Liver (tissue), 9 donors: ENCODE results near the gene TIMM29. TPM values are rescaled to one million over a fixed set of nuclear protein-coding genes. Genes with fewer than 3 reads are reported as not detected.

Experiments
- DNase-seq: peaks from one replicate; pipeline ENCODE4 v3.0.0-alpha.2; 2017; ENCODE audit warnings: low spot score
- H3K27ac ChIP-seq, 2 donors: one replicate each; pipeline ENCODE4 v1.7.0; 2013; ENCODE audit warnings: inconsistent platforms in 2 of 2, low read length in 2 of 2, control low read depth in 1 of 2, low read depth in 1 of 2, mild to moderate bottlenecking in 1 of 2
- H3K27me3 ChIP-seq, 4 donors: one replicate each; pipeline versions ENCODE4 v1.6.1 to v1.7.0; 2013; ENCODE audit warnings: low read length in 3 of 4, inconsistent platforms in 1 of 4, mild to moderate bottlenecking in 1 of 4, moderate library complexity in 1 of 4; ENCODE audit not compliant: control insufficient read depth in 4 of 4, insufficient read depth in 4 of 4
- H3K36me3 ChIP-seq, 4 donors: one replicate each; pipeline versions ENCODE4 v1.6.1 to v1.7.0; 2013; ENCODE audit warnings: low read length in 3 of 4, mild to moderate bottlenecking in 3 of 4, low read depth in 1 of 4, moderate library complexity in 1 of 4; ENCODE audit not compliant: control insufficient read depth in 4 of 4, insufficient read depth in 3 of 4
- H3K4me1 ChIP-seq, 4 donors: one replicate each; pipeline versions ENCODE4 v1.6.1 to v1.7.0; 2013; ENCODE audit warnings: low read length in 3 of 4, mild to moderate bottlenecking in 3 of 4, moderate library complexity in 1 of 4; ENCODE audit not compliant: control insufficient read depth in 4 of 4, insufficient read depth in 4 of 4
- H3K4me3 ChIP-seq, 3 donors: one replicate each; pipeline versions ENCODE4 v1.6.1 to v1.7.0; 2013; ENCODE audit warnings: low read length in 3 of 3, control low read depth in 1 of 3, low read depth in 1 of 3, mild to moderate bottlenecking in 1 of 3
- H3K9ac ChIP-seq, 2 donors: one replicate each; pipeline ENCODE4 v1.7.0; 2013; ENCODE audit warnings: low read length in 2 of 2, mild to moderate bottlenecking in 2 of 2, moderate library complexity in 2 of 2, control low read depth in 1 of 2, low read depth in 1 of 2
- H3K9me3 ChIP-seq, 4 donors: one replicate each; pipeline versions ENCODE4 v1.6.1 to v1.7.0; 2013; ENCODE audit warnings: low read length in 3 of 4; ENCODE audit not compliant: control insufficient read depth in 4 of 4
- EGR1 ChIP-seq, 2 donors: IDR thresholded peaks; 2 replicates each; pipeline ENCODE4 v1.6.1; 2016 to 2018; ENCODE audit warnings: antibody characterized with exemption in 2 of 2, low read depth in 2 of 2
- FOXA1 ChIP-seq: IDR thresholded peaks from 2 replicates; pipeline ENCODE4 v1.6.1; 2016; ENCODE audit warnings: antibody characterized with exemption
- FOXA2 ChIP-seq: IDR thresholded peaks from 2 replicates; pipeline ENCODE4 v1.6.1; 2016; ENCODE audit warnings: antibody characterized with exemption
- GABPA ChIP-seq, 2 donors: IDR thresholded peaks in 1 of 2; conservative IDR thresholded peaks in 1 of 2; 2 replicates each; pipeline ENCODE4 v1.6.1; 2016; ENCODE audit warnings: antibody characterized with exemption in 2 of 2, mild to moderate bottlenecking in 1 of 2, moderate library complexity in 1 of 2
- HNF4A ChIP-seq, 2 donors: conservative IDR thresholded peaks; 2 replicates each; pipeline ENCODE4 v1.6.1; 2016; ENCODE audit warnings: antibody characterized with exemption in 2 of 2, mild to moderate bottlenecking in 2 of 2
- HNF4G ChIP-seq: IDR thresholded peaks from 2 replicates; pipeline ENCODE4 v1.6.1; 2016; ENCODE audit warnings: antibody characterized with exemption
- JUND ChIP-seq, 2 donors: IDR thresholded peaks; 2 replicates each; pipeline ENCODE4 v1.6.1; 2016; ENCODE audit warnings: antibody characterized with exemption in 2 of 2
- NR2F2 ChIP-seq: IDR thresholded peaks from 2 replicates; pipeline ENCODE4 v1.6.1; 2016; ENCODE audit warnings: antibody characterized with exemption
- RAD21 ChIP-seq, 2 donors: IDR thresholded peaks; 2 replicates each; pipeline ENCODE4 v1.6.1; 2016; ENCODE audit warnings: antibody characterized with exemption in 2 of 2, mild to moderate bottlenecking in 2 of 2
- RXRA ChIP-seq, 2 donors: IDR thresholded peaks; 2 replicates each; pipeline ENCODE4 v1.6.1; 2017 to 2018; ENCODE audit warnings: antibody characterized with exemption in 2 of 2, mild to moderate bottlenecking in 1 of 2
- TAF1 ChIP-seq: conservative IDR thresholded peaks from 2 replicates; pipeline ENCODE4 v1.6.1; 2016; ENCODE audit warnings: antibody characterized with exemption, mild to moderate bottlenecking
- YY1 ChIP-seq: IDR thresholded peaks from 2 replicates; pipeline ENCODE4 v1.6.1; 2016; ENCODE audit warnings: antibody characterized with exemption, mild to moderate bottlenecking
- ZBTB33 ChIP-seq: IDR thresholded peaks from 2 replicates; pipeline ENCODE4 v1.6.1; 2016; ENCODE audit warnings: antibody characterized with exemption
- whole genome bisulfite sequencing: extraction: QIAGEN DNeasy Blood & Tissue Kit; methylation state at CpG from one replicate; pipeline ENCODE4 v1.1.7; 2013; 5-methylcytosine and 5-hydroxymethylcytosine counted together
- polyA plus RNA-seq, 2 donors: library from polyadenylated mRNA; stranded (reverse) in 1 of 2; unstranded in 1 of 2; fragments of 200-250 nt in 1 of 2; fragments of >200 nt in 1 of 2; fragmentation: Nextera tagmentation in 1 of 2; extraction: Ambion mirVana in 1 of 2; gene quantifications; one replicate each; pipeline versions ENCODE4 v1.2.1 to v1.2.3, GENCODE V29; 2013 to 2015
- total RNA-seq, 2 donors: library from RNA; depleted of rRNA; stranded (reverse); fragments of >200 nt; gene quantifications; one replicate each; pipeline ENCODE4 v1.2.3, GENCODE V29; 2014
- TF ChIP-seq, protein P1 (sequence below): fragments of 150-350 bp; IDR thresholded peaks from 2 replicates; pipeline ENCODE4 v1.5.1; 2017; ENCODE audit warnings: improper control_type of control experiment, low read depth, low read length; ENCODE audit not compliant: missing input control
- TF ChIP-seq, protein P2 (sequence below): IDR thresholded peaks from 2 replicates; pipeline ENCODE4 v1.6.1; 2016; ENCODE audit warnings: antibody characterized with exemption, mild to moderate bottlenecking
- TF ChIP-seq, protein P3 (sequence below): IDR thresholded peaks from 2 replicates; pipeline ENCODE4 v1.6.1; 2016; ENCODE audit warnings: antibody characterized with exemption
- TF ChIP-seq, protein P4 (sequence below): IDR thresholded peaks from 2 replicates; pipeline ENCODE4 v1.6.1; 2016; ENCODE audit warnings: antibody characterized with exemption
- donor health status: healthy.
- donor health status: healthy.
- donor health status: healthy.
- donor health status: healthy.
- donor health status: healthy.

TIMM29 gene
- total and polyA plus RNA-seq, 4 donors, result 9.4 to 25.2 (median 14.6) TPM

DNA sequence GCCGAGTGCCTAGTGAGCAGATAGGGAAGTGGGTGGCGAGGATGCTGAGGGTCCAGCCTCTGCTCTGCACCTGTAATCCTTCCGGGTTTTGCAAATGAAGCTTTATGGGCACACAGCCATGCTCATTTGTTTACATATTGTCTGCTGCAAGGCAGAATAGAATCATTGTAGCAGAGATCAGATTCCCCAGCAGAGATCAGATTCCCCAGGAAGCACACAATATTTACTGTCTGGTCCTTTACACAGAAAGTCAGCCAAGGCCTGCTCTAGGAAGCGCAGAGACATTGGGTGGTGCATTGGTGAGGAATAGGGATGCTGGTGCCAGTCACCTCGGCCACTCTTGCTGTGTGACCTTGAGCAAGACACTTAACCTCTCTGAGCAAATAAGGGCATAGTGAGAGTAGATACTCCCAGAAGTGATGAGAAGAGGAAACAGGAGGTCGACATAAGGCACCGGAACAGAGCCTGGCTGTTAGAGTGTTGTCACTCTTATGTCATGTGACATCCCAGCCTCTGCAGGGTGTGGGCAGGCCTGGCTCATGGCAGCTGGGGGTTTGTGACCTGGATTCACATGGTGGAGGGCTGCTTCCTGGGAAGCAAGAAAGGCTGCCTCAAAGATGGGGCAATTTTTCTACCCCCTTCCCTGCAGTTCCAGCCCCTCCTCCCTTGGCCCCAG is 31.6 kb upstream of the TIMM29 start:
- WGBS, result 33% methylated on average over 7 of the region's 7 CpGs

More for the DNA sequence above, 31.6 kb upstream of the TIMM29 start:
- Histone ChIP-seq H3K9ac (no peak overlapping the region), H3K27ac (no peak overlapping the region), H3K27me3 (no peaks in the 10 kb centered on the region), H3K9me3 (no peaks in the 10 kb centered on the region), H3K4me1 (peaks cover 7 to 23% (median 16%) of the 10 kb centered on the region in 4 donors), H3K4me3 (no peak overlapping the region), H3K36me3 (peaks cover 0 to 1% (median 0%) of the 10 kb centered on the region in 4 donors)
- no peak for TF ChIP-seq NR2F2
- TF ChIP-seq, protein P1, sequence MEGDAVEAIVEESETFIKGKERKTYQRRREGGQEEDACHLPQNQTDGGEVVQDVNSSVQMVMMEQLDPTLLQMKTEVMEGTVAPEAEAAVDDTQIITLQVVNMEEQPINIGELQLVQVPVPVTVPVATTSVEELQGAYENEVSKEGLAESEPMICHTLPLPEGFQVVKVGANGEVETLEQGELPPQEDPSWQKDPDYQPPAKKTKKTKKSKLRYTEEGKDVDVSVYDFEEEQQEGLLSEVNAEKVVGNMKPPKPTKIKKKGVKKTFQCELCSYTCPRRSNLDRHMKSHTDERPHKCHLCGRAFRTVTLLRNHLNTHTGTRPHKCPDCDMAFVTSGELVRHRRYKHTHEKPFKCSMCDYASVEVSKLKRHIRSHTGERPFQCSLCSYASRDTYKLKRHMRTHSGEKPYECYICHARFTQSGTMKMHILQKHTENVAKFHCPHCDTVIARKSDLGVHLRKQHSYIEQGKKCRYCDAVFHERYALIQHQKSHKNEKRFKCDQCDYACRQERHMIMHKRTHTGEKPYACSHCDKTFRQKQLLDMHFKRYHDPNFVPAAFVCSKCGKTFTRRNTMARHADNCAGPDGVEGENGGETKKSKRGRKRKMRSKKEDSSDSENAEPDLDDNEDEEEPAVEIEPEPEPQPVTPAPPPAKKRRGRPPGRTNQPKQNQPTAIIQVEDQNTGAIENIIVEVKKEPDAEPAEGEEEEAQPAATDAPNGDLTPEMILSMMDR, result no peak
- TF ChIP-seq FOXA1, result no peak
- TF ChIP-seq EGR1 (IDR thresholded peaks at IDR 0.05; ENCODE audit: low read depth in 2 of 2), result no peak
- TF ChIP-seq, protein P2, sequence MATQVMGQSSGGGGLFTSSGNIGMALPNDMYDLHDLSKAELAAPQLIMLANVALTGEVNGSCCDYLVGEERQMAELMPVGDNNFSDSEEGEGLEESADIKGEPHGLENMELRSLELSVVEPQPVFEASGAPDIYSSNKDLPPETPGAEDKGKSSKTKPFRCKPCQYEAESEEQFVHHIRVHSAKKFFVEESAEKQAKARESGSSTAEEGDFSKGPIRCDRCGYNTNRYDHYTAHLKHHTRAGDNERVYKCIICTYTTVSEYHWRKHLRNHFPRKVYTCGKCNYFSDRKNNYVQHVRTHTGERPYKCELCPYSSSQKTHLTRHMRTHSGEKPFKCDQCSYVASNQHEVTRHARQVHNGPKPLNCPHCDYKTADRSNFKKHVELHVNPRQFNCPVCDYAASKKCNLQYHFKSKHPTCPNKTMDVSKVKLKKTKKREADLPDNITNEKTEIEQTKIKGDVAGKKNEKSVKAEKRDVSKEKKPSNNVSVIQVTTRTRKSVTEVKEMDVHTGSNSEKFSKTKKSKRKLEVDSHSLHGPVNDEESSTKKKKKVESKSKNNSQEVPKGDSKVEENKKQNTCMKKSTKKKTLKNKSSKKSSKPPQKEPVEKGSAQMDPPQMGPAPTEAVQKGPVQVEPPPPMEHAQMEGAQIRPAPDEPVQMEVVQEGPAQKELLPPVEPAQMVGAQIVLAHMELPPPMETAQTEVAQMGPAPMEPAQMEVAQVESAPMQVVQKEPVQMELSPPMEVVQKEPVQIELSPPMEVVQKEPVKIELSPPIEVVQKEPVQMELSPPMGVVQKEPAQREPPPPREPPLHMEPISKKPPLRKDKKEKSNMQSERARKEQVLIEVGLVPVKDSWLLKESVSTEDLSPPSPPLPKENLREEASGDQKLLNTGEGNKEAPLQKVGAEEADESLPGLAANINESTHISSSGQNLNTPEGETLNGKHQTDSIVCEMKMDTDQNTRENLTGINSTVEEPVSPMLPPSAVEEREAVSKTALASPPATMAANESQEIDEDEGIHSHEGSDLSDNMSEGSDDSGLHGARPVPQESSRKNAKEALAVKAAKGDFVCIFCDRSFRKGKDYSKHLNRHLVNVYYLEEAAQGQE, result no peak
- TF ChIP-seq RAD21 (IDR thresholded peaks at IDR 0.05), result no peak
- no peak for TF ChIP-seq RXRA (IDR thresholded peaks at IDR 0.05)
- TF ChIP-seq JUND (IDR thresholded peaks at IDR 0.05), result no peak
- TF ChIP-seq HNF4G, result no peak
- no peak for TF ChIP-seq HNF4A (conservative IDR thresholded peaks at IDR 0.05)
- no peak for TF ChIP-seq FOXA2
- TF ChIP-seq GABPA (IDR thresholded peaks at IDR 0.05 in 1 of 2, conservative IDR thresholded peaks at IDR 0.05 in 1 of 2), result no peak
- TF ChIP-seq, protein P3, sequence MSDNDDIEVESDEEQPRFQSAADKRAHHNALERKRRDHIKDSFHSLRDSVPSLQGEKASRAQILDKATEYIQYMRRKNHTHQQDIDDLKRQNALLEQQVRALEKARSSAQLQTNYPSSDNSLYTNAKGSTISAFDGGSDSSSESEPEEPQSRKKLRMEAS, result no peak
- no peak for TF ChIP-seq ZBTB33
- TF ChIP-seq, protein P4, sequence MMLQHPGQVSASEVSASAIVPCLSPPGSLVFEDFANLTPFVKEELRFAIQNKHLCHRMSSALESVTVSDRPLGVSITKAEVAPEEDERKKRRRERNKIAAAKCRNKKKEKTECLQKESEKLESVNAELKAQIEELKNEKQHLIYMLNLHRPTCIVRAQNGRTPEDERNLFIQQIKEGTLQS, result no peak
- no peak for TF ChIP-seq TAF1
- no peak for TF ChIP-seq YY1
- no peak for DNase-seq
